Activated T-cell treated with anti-CD3 and anti-CD28 coated beads, Interleukin-2, amount 50 U/mL, for 48 hours (primary cell): ENCODE measurements around the gene ABRAXAS1.

Experiments used
- DNase-seq, 2 experiments: peaks; one replicate each; pipeline ENCODE4 v3.0.0-alpha.2; 2020

The ABRAXAS1 gene

DNA sequence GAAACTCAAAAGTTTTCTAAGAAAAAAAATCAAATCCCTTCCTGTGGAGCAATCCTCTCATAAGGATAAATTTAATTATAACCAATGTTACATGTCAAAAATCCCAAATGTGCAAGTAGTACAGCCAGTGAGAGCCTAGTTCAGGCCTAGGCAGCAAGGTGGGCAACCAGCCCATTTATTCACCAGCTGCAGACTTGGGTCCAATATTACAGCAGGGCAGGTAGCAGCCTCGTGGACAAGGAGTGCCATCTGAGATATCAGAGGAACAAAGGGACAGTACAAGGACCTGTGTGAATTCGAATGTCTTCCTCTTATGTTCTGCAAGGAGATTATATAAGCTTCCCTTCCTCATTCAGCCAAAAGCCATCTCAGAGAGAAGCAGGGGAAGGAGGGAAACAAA lies 35.9 kb downstream of the ABRAXAS1 start:
- DNase-seq = no peak

DNA sequence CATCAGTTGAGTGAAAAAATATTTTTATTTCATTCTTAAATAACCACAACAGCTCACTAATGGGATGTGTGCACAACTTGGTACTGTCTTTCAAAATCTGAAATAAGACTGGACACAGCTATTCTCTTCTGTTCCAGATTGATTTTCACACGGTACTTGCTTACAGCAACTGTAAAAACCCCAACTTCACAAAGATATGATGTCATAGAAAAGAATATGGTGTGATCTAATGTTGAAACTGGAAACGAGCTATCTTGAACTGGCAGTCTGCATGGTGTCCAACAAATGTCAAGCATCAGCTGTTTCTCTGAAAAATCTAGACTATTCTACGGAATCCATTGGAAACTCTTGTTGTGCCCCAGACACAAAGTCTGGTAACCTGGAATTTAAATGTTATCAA lies 44.0 kb downstream of the ABRAXAS1 start:
- DNase-seq = no peak

DNA sequence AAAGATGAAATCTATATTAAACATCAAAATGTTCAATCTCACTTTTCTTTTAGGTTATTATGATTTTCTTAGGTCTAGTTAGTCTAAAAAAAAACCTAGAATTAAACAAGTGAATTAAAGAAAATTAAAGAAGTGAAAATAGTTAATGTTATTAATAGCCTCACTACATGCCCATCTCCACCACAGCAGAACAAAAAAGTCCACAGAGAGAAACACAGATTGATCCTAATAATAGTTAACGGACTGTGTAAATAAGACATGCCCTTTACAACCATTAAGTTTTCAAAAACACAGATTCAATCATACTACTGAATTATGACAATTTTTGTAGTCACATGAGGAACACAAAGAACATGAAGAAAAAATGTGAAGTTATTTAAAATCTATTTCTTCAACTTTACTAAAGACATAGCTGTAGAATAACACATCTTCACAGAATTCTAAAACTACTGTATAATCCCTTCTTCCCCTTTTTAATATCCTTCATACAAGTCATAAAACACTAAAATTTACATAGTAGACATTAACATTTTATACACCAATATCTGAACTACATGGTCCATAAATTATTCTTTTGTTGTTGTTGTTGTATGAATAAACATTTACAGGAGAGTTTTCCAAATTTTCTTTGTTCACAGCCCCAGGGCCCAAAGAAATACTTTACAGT lies 44.6 kb downstream of the ABRAXAS1 start:
- no peak for DNase-seq

DNA sequence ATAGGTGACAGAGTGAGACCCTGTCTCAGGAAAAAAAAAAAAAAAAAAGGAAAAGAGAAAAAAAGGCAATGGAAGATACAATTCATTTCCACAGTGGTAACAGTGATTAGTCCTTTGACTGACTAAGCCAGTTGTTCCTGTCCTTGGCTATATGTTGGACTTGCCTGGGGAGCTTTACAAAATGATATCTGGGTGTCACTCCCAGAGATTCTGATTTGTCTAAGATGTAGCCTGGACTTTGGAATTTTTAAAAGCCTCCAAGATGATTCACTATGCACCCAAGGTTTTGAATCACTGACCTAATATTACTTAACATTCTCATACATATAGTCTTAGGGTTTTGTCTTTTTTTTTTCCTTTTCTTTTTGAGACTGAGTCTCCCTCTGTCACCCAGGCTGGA lies 46.2 kb downstream of the ABRAXAS1 start:
- DNase-seq = no peak

DNA sequence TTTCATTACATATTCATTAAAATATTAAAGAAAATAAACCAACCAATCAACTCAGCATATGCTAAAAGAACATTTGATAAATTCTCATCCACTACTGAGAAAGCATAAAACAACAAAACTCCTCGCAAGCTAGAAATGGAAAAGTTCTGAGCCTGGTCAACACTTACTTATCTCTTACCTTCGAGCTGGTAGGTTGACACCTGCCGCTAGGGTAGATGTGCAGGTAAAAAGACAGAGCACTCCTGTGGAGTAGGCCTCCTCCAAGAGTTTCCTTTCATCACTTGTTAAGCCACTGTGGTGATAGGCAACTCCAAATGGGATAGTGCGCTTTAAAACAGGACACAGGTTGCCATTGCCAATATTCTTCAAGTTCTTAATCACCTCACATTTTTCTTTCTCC lies 48.2 kb downstream of the ABRAXAS1 start:
- DNase-seq = no peak

DNA sequence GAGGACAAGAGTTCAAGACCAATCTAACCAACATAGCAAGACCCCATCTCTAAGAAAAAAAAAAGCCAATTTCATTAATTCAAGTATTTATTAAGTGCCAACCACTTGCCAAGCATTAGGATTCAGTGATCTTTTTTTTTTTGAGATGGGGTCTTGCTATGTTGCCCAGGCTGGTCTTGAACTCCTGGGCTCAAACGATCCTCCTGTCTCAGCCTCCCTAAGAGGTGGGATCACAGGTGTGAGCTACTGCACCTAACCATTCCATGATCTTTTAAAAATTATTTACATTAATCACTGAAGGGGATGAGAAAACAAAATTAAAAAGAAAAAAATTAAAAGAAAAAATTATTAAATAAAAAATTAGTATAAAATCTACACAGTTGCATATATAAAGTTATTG lies 53.7 kb downstream of the ABRAXAS1 start:
- DNase-seq = no peak

DNA sequence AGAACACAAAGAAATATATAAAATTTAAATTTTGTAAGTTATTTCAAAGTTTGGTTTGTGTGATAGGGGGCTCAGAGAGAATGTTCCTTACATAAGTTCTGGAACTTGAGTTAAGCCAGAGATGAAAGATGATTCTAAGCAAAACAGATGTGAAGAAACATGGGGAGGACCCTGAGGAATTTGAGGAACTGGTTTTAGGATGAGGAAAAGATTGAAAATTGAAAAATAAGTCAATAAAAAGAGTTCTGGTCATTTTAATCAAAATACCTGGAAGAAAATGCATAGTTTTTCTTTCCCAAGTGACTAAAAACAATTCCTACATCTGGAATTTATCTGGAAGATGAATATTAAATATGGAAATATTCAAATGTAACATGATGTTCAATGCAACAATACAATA lies 66.7 kb downstream of the ABRAXAS1 start:
- no peak for DNase-seq

DNA sequence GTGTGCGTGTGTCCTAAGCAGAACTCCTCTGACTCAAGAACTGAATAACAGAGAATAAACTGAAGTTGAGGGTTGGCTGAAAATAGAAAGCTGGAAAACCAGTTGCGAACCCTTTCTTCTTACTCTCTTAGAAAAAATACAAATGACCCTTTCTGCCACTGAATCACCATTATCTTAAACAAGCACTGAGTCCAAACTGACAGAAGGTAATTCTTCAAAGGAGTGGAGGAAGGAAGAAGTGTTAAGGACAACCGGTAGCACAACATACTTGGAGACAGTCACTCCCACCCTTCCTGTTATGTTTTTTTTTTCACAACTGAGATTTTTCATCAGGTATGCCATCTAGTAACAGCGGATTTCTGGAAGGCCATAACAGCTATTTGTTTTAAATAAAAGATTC lies 67.3 kb downstream of the ABRAXAS1 start:
- no peak for DNase-seq

DNA sequence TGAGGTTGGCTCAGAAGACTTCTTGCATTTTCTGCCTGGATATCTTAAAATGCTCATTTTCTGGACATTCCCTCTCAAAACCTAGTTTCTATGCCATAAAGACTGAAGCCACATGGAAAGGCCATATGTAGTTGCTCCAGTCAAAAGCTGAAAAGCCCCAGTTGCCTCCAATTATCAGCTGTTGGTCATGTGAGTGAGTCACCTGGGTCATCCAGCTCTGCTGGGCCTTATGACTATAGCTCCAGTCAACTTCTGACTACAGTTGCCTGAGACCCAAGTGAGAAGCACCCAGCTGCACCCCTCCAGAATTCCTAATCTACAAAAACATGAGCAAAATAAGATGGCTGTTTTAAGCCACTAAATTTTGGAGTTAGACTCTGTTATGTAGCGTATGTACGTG lies 71.2 kb downstream of the ABRAXAS1 start:
- no peak for DNase-seq
